NCI-H1417 treated with DMSO at 0.1 percent for 48 hours (cell line): Measurements from ENCODE around the gene FEN1.

ENCODE experiments used
- DNase-seq: peaks from one replicate; lab custom pipeline; 2025; lab: John Stamatoyannopoulos, UW

FEN1 gene

DNA sequence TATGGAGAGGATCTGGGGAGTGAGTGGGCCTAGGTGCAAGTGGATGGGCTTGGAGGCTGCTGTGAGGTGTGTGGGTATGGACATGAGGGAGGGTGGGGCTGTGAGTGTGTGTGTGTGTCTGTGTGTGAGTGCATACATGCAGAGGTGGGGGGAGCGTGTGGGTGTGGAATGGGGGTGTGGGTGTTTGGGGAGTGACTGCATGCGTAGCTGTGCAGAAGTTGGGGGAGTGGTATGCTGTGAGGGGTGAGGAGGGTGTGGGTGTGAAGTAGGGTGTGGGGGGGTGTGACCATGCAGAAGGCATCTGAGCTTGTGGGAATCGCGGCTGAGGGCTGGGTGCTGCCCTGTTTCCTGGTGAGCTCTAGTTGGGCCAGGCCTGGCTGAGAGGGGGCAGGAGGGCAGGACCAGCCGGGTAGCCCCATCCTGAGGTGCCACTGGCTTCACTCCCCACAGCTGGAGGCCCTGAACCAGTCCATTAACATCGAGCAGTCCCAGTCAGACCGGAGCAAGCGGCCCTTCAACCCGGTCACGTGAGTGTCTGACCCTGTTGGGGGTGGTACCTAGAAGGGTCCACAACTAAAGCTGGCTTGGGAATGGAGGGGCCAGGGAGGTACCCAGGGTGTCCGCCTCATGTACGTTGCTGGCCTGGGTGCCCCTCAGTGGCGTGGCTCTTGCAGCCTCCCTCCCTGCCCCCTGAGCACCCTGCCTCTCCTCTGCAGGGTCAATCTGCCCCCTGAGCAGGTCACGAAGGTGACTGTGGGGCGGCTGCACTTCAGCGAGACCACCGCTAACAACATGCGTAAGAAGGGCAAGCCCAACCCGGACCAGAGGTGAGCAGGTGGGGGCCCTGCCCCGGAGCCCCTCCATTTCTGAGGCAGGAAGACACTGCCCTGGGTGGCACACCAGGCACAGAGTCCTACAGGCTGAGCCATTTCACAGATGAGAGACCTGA is 16.8 kb upstream of the FEN1 start:
- no peak for DNase-seq

DNA sequence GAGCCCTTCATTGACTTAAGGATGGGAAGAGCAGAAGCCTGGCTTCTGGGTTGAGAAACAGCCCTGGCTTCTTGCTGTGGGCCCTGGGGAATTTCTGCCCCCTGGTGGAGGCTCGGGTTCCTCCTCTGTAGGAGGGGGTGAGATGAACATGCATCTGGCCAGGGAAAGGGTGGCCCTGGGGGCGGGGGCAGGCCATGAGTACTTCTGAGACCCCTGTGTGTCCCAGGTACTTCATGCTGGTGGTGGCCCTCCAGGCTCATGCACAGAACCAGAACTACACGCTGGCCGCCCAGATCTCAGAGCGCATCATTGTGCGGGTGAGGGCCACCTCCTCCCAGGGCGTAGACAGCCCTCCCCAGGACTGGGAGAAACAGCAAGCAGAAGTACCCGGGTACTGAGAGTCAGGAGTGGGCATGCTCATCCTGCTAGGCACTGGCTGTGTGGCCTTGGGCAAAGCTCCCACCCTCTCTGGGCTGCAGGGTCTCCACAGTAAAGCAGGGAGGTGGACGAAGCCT is 16.1 kb upstream of the FEN1 start:
- no peak for DNase-seq

DNA sequence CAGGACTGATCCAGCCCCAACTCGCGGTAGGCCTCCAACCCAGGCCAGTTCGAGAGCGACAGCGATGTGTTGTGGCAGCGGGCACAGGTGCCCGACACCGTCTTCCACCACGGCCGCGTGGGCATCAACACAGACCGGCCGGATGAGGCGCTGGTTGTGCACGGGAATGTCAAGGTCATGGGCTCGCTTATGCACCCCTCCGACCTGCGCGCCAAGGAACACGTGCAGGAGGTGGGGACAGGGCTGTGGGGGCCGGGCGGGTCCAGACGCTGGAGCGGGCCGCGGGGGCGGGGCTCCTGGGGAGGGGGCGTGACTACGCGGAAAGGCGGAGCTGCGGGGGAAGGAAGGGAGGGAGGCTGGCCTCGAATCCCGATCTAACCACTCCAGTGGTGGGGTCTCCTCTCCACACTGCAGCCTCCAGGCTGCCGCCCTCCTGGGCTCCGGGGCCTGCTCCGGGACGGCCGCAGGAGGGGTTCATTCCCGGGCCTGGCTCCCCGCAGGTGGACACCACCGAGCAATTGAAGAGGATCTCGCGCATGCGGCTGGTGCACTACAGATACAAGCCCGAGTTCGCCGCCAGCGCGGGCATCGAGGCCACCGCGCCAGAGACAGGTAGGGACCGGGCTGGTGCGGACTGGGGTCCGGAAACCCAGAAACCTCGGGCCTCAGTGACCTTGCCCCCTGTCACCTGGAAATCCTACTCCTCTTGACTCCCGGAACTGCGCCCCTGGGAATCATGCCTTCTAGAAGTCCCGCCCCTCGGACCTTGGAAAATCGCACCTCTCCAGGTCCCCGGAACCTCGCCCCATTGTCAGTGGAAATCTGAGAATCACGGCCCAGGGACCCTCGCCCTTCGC is 15.2 kb upstream of the FEN1 start:
- no peak for DNase-seq

DNA sequence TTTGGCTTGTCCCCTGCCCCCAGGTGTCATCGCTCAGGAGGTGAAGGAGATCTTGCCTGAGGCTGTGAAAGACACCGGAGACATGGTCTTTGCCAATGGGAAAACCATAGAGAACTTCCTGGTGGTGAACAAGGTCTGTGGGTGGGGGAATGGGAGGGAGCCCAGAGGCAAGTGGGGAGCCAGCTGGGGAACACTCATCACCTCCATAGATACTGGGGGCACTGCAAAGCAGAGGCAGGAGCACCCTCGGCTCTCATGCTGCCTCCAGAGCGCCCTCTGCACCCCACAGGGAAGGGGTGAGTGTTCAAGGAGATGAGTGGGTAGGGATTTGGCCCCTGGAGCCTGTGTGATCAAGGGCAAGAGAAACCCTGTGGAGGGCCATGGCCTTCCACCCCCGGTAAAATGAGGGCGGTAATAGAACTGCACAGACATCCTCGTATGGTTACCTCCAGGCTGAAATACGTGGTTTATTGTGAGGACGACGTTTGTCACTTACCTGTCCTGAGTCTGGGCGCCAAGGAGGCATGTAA is 14.3 kb upstream of the FEN1 start:
- DNase-seq: no peak

DNA sequence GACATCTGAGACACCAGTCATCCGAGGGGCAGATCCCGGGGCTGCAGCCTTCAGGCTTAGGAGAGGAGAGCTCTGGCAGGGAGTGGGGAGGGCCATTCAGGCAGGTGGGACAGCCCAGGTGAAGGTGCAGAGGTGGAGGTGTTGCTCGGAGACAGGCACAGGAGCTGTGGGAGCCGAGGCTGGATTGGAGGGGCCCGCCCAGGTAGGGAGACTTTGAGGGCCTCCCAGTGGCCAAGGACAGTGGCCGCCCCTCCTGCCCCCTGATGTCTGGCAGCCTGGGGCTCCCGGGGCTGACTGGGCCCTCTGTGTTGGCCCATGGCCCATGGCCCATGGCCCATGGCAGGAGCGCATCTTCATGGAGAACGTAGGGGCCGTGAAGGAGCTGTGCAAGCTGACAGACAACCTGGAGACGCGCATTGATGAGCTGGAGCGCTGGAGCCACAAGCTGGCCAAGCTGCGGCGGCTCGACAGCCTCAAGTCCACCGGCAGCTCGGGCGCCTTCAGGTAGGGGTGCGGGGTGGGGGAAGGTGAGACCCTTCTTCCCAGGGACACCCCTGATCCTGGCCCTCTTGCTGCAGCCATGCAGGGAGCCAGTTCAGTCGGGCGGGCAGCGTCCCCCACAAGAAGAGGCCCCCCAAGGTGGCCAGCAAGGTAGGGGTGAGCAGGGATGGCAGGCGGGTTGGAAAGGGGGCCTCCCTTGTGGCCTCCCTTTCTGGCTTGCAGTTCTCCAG is 13.6 kb upstream of the FEN1 start:
- DNase-seq: no peak

DNA sequence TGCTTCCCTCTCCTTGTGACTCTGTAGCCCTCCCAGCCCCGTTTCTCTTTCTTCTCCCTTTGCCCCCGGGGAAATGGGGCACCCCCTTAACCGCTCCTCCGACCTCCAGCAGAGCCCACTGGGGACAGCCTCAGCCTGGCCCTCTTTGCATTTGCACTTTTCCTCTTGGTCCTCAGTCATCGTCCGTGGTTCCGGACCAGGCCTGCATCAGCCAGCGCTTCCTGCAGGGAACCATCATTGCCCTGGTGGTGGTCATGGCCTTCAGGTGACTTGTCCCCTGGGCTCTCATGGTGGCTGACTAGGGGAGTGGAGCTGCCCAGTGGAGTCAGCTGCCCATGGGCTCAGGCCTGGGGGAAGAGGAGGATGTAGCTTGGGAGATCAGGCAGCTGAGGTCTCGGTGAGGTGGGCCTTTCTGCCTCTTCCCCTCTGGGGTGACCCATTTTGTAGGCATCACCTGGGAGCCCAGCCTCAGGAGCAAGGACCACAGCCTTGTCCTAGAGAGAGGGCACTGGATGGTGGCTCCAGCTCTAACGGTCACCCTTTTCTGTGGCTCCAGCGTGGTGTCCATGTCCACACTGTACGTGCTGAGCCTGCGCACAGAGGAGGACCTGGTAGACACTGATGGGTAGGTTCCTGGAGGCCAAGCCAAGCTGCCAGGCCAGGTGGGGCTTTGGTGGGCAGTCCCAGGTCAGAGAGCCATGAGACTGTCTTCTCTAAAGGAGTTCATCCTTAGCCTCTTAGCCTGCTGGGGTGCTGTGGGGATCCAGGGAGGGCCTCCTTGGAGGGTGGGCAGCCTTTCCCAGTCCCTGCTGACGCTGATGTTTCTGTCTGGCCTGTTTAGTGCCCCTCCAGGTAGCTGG is 12.8 kb upstream of the FEN1 start:
- DNase-seq: no peak

DNA sequence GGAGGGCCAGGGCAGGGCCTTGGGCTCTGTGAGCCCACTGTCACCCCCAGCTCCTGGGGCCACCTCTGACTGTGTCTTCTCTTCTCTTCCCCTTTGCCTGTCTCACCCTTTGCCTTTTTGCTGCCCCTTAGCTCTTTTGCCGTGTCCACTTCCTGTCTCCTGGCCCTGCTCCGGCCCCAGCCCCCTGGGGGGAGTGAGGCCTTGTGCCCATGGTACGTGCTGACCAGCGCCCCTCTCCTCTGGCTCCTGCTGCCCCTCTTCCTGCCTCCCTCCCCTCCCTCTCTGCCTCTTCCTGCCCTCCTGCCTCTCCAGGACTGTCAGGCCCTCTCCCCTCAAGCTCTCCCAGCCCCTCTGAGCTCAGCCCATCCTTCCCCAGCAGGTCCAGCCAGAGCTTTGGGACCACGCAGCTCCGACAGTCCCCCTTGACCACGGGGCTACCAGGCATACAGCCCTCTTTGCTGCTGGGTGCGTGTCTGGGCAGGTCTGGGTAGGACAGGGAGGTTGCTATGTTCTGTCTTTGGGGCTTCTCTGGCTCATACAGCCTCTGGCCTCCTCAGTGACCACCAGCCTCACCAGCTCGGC is 12.0 kb upstream of the FEN1 start:
- DNase-seq: no peak

DNA sequence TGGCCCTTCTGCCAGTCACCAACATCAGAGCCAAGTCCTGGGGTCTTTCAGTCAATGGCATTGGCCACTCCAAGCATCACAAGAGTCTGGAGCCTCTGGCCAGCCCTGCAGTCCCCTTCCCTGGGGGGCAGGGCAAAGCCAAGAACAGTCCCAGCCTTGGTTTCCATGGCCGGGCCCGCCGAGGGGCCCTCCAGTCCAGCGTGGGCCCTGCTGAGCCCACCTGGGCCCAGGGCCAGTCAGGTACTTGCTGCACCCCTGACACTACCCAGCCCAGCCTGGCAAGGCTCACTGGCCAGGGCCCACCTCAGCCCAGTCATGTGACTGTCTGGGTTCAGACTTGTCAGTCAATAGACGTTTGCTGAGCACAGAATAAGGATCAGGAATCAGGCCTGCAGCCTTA is 11.1 kb upstream of the FEN1 start:
- no peak for DNase-seq

DNA sequence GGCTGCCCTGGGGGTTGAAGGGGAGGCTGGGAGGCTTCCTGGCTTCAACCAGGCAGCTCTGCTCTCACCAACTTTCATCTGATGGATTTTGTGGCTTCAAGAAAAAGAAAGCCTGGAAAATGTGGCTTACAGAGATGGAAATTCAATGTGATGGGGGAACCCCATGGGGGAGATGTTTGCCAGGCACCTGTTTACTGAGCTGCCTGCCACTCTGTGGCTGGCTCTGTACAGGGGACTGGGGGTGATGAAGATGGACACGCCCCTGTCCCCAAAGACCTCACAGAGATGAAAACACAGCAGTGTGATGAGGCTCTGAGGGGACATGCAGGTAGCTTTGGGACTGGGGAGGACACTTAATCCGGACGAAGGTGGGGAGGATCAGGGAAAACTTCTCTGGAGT is 10.4 kb upstream of the FEN1 start:
- DNase-seq: no peak

DNA sequence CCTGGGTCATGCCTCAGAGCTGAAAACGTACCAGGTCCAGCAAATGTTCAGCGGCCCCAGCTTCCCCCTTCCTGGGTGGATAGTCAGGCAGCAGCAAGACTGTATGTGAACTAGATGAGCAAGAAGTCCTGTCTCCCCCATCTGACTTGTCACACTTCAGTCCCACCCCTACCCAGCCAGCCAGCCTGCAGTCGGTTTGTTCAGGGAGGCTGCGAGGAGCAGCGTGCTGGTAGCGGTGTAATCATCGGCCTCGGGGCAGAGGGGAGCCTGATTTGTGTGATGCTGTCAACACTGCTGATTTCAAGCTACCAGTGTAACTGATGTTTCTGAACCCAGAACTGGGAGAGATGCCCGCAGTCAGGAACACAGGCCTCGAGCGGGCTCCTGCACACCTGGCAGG is 9.9 kb upstream of the FEN1 start:
- no peak for DNase-seq

DNA sequence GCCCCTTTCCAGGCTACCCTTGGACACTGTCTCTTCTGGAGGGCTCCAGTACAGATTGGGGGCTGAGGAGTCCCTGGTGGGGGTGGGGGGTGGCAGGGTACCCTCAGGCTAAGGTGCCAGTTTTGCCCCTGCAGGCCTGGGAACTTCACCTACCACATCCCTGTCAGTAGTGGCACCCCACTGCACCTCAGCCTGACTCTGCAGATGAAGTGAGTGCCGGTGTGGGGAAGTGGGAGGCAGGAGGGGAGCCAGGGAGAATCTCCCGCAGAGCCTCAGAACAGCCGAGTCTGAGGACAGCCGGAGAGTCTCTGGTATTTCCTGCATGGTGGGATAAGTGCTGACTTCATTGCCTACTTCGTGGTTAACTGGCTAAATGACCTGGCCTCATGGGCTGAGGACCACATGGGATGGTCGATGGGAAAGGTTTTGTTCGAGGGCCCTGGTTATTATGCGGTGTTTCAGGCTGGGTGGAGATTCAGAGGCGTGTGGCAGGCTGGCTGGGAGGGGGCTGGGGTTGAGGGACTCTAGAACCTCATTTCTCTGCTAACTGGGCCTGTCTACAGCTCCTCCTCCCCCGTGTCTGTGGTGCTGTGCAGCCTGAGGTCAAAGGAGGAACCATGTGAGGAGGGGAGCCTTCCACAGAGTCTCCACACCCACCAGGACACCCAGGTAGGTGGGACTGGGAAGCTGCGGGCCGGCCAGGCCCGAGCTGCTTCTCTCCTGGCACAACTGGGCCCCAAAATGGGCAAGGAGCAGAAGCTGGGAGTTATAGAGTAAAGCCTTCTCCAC is 8.8 kb upstream of the FEN1 start:
- DNase-seq: no peak

DNA sequence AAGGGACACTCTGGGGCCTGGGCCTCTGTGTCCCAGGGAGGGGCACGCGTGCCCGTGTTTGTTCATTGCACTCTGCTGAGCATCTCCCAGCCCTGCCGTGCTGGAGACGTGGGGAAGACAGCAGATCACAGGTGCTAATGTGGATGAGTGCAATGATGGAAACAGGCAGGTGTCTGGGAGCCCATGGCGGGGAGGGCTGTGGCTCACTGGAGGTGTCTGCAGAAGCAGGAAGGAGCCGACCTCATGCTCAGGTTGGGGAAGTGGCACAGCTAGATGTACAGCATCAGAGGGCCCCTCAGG is 8.3 kb upstream of the FEN1 start:
- no peak for DNase-seq

DNA sequence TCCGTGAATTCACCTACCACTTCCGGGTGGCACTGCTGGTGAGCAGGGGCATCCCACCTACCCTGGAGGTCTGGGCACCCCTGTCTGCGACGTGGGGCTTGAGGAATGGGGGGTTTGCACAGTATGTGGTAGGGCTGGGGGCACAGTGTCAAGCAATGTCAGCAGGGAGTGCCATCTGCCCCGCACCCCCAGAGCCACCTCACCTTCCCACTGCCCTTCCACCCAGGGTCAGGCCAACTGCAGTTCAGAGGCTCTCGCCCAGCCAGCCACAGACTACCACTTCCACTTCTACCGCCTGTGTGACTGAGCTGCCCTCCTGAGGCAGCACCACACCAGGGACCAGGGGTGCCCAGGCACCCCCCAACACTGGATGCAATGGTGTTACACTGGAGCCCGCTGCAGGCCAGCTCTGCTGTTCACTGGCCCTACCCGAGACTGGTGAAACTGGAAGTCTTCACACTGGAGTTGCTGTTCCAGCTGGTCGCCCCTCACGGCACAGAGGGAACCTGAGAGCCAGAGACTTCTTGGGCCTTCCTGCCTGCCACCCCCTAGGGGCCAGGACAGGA is 6.8 kb upstream of the FEN1 start:
- DNase-seq: no peak

DNA sequence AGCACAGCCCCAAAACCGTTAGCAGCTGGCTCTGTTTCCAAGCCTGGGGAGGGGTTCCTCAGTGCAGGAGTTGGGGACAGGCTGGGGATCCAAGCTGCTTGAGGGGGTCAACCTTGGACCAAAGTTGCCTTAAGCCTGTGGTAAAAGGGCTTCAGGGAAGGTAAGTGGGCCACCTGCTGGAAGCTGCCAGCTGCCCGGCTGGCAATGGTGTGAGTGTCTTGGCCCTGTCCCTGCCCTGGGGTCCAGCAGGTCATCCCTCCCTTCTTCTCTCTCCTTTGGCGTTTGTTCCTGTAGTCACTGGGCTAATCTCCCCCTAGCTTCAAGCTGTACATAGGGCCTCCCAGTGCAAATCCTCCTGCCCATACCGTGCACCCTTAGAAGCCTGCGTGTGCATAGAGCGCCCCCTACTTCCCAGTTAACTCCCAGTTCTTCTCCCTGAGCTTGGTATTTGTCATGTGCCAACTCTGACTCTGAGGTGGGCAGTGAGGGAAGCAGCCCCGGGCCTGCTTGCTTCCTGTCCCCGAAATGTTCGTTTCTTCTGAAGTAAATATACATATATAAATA is 4.7 kb upstream of the FEN1 start:
- DNase-seq: no peak

DNA sequence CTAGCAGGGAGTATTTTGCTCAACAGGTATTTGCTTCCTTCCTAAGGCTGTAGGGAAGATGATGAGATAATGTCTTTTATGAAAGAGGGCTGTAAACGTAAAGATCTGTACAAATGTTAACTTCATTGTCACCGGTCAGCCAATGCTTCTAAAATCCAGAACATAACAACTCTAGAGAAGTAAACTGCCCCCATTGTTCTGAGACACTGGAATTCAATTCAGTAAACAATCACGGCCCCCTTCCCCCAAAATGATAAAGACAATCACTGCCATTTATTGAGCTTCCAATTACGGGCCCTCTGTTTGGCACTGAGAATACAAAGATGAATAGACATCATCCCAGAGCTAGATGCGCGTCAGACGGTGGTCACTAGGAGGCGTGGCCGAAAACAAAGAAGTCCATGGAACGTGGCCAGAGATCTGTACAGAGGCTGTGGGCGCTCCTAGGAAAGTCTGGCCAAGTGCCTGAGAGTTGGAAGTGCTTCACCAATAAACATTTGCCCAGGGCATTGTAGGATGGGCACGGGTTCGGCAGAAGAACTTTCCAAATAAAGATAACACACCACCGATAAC is 888 bp upstream of the FEN1 start:
- DNase-seq: peak; percentile 22

DNA sequence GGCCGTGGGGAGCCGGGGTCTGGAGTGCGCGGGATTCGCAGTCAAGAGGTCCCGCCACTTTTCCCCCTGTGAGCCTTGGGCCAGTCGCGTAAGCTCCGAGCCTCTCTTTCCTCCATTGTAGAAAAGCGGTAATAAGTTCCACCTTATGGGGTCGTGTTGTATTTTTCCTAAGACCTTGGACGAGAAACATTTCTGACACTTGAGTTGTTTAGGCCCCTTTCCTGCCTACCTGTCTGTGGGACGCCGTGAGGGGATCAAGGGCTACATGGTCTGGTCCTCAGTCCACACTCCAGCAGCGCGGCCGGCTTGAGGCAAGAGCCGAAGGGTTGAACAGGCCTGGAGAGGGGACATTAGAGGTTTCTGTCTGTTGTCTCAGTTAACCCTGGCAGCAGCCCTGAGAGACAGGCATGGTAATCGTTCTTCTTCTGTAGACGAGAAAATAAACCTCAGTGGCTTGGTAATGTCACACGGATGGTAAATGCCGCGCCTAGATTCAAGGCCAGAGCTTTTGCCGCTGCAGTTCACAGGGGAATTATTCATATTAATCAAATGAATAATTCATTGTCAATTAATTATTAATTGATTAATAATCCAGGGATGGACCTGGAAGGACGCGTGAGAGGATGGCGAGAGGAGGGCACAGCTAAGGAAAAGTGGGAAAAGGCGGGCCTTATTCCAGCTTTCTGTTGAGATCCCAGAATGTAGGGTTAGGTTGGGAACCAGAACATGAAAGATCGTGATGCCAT is 545 bp downstream of the FEN1 start:
- peak; percentile 14 for DNase-seq

DNA sequence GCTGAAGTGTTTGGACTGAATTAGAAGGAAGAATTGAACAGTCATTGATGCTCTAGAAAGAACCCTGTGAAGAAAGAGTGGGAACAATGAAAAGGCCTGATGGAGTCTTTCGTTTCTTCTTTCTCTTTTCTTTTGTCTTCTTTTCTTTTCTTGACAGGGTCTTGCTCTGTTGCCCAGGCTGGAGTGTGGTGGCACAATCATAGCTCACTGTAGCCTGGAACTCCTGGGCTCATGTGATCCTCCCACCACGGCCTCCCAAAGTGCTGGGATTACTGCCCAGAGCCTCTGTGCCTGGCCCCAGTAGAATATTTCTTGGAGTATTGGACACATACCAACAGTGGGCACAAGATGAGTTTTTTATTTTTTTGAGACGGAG is 1.1 kb downstream of the FEN1 start:
- DNase-seq: no peak

DNA sequence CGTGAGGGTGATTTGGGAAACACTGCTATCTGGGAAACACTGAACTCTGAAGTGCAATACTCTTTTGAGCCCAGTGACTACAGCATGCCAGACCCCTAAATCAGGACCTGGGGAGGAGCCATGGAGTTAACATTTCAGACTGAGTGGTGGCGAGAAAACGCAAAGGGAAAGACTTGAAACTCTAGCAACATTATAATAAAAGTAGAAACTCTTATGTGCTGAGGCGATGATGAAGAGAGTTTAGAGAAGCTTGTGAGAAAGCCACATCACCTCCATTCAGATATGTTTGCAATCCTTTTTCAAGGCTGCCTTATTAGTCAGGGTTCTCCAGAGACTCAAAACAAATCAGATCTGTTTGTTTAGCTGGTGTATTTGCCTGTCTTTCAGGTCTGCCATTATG is 1.9 kb downstream of the FEN1 start:
- DNase-seq: no peak
